ENCODE data around the gene KLHL26.

KLHL26 gene

GRCh38 chr19:18607226-18608101, 29.4 kb upstream of the KLHL26 start:
- peak overlapping the region in 1 of 2 donors; percentile 21 for H3K4me3 ChIP-seq (replicated peaks in 1 of 2; ENCODE audit: low read depth in 2 of 2, low read length in 2 of 2)
- no peak for DNase-seq (ENCODE audit: low read depth in 2 of 2)
- no peak for TF ChIP-seq CTCF (IDR thresholded peaks at IDR 0.05; ENCODE audit: low read depth, low read length)

GRCh38 chr19:18608102-18608804, 28.6 kb upstream of the KLHL26 start:
- TF ChIP-seq CTCF (IDR thresholded peaks at IDR 0.05; ENCODE audit: low read depth, low read length) = no peak
- DNase-seq (ENCODE audit: low read depth in 2 of 2) = no peak
- no peak overlapping the region for H3K4me3 ChIP-seq (replicated peaks in 1 of 2; ENCODE audit: low read depth in 2 of 2, low read length in 2 of 2)

GRCh38 chr19:18608805-18609716, 27.8 kb upstream of the KLHL26 start:
- H3K4me3 ChIP-seq (replicated peaks in 1 of 2; ENCODE audit: low read depth in 2 of 2, low read length in 2 of 2) = no peak overlapping the region
- no peak for DNase-seq (ENCODE audit: low read depth in 2 of 2)
- no peak for TF ChIP-seq CTCF (IDR thresholded peaks at IDR 0.05; ENCODE audit: low read depth, low read length)

- no peak overlapping the region for H3K4me3 ChIP-seq (replicated peaks in 1 of 2; ENCODE audit: low read depth in 2 of 2, low read length in 2 of 2)
- no peak for TF ChIP-seq CTCF (IDR thresholded peaks at IDR 0.05; ENCODE audit: low read depth, low read length)
Measured at GRCh38 chr19:18609717-18610051, 27.1 kb upstream of the KLHL26 start.

GRCh38 chr19:18610245-18610555, 26.6 kb upstream of the KLHL26 start:
- H3K4me3 ChIP-seq (replicated peaks in 1 of 2; ENCODE audit: low read depth in 2 of 2, low read length in 2 of 2) = no peak overlapping the region
- no peak for TF ChIP-seq CTCF (IDR thresholded peaks at IDR 0.05; ENCODE audit: low read depth, low read length)
- DNase-seq (ENCODE audit: low read depth in 2 of 2) = no peak

More at GRCh38 chr19:18609717-18610051, 27.1 kb upstream of the KLHL26 start:
- no peak for DNase-seq (ENCODE audit: low read depth in 2 of 2)

- H3K4me3 ChIP-seq (replicated peaks in 1 of 2; ENCODE audit: low read depth in 2 of 2, low read length in 2 of 2) = no peak overlapping the region
- no peak for TF ChIP-seq CTCF (IDR thresholded peaks at IDR 0.05; ENCODE audit: low read depth, low read length)
- no peak for DNase-seq (ENCODE audit: low read depth in 2 of 2)
Measured at GRCh38 chr19:18610556-18611326, 26.1 kb upstream of the KLHL26 start.

All from cardiac fibroblast (primary cell).